Stimulated activated CD4-positive, alpha-beta T cell treated with anti-CD3 and anti-CD28 coated beads, Interleukin-1b, Interleukin-23, amount 100 ng/mL, for 4 hours (primary cell): ENCODE data around the gene ARF5.

Experiments
- DNase-seq, 2 donors: peaks; one replicate each; pipeline ENCODE4 v3.0.0-alpha.2; 2020; ENCODE audit warnings: low read depth in 2 of 2

Gene ARF5

GRCh38 chr7:127635659-127636285, 47.6 kb downstream of the ARF5 start:
- no peak for DNase-seq

- DNase-seq, result no peak
Observed at GRCh38 chr7:127638197-127638596, 50.0 kb downstream of the ARF5 start.
